ENCODE measurements around the gene TAF4B.
"Not testable (repeated sequence)": the region's sequence is repeated elsewhere in the genome, so short reads cannot be mapped to it uniquely, and the experiment has no call there.

The TAF4B gene

GRCh38 chr18:26225022-26225693, 1.1 kb upstream of the TAF4B start:
- Mint-ChIP-seq H3K4me3 (peak overlapping the region; percentile 97), H3K27ac (peak overlapping the region; percentile 99)

GRCh38 chr18:26225915-26226228, 373 bp upstream of the TAF4B start:
- Mint-ChIP-seq H3K27ac (peak overlapping the region; percentile 99), H3K4me1 (ENCODE audit: low read depth) (peaks cover 38% of the 10 kb centered on the region), H3K9me3 (ENCODE audit: low read depth) (no peaks in the 10 kb centered on the region), H3K36me3 (peaks cover 3% of the 10 kb centered on the region), H3K4me3 (peak overlapping the region; percentile 97), H3K27me3 (no peaks in the 10 kb centered on the region)

More at GRCh38 chr18:26225022-26225693, 1.1 kb upstream of the TAF4B start:
- Mint-ChIP-seq H3K9me3 (ENCODE audit: low read depth) (no peaks in the 10 kb centered on the region), H3K27me3 (no peaks in the 10 kb centered on the region), H3K36me3 (no peaks in the 10 kb centered on the region), H3K4me1 (ENCODE audit: low read depth) (peaks cover 32% of the 10 kb centered on the region)

GRCh38 chr18:26227051-26227670, 916 bp downstream of the TAF4B start:
- Mint-ChIP-seq H3K4me1 (ENCODE audit: low read depth) (peaks cover 43% of the 10 kb centered on the region), H3K36me3 (peaks cover 5% of the 10 kb centered on the region), H3K27ac (peak overlapping the region; percentile 96), H3K4me3 (peak overlapping the region; percentile 97), H3K27me3 (no peaks in the 10 kb centered on the region), H3K9me3 (ENCODE audit: low read depth) (no peaks in the 10 kb centered on the region)

- Mint-ChIP-seq H3K4me1 (ENCODE audit: low read depth) (peaks cover 59% of the 10 kb centered on the region), H3K4me3 (peak overlapping the region; percentile 97), H3K36me3 (peaks cover 5% of the 10 kb centered on the region), H3K9me3 (ENCODE audit: low read depth) (no peaks in the 10 kb centered on the region), H3K27me3 (no peaks in the 10 kb centered on the region), H3K27ac (peak overlapping the region; percentile 75)
Measured at GRCh38 chr18:26228562-26229260, 2.5 kb downstream of the TAF4B start.

GRCh38 chr18:26230497-26230896, 4.3 kb downstream of the TAF4B start:
- no peaks in the 10 kb centered on the region for H3K9me3 Mint-ChIP-seq (ENCODE audit: low read depth)
- H3K27me3 Mint-ChIP-seq = no peaks in the 10 kb centered on the region
- peaks cover 5% of the 10 kb centered on the region for H3K36me3 Mint-ChIP-seq
- H3K4me1 Mint-ChIP-seq (ENCODE audit: low read depth) = peaks cover 73% of the 10 kb centered on the region
- peak overlapping the region; percentile 28 for H3K4me3 Mint-ChIP-seq
- no peak overlapping the region for H3K27ac Mint-ChIP-seq

GRCh38 chr18:26233208-26233607, 7.0 kb downstream of the TAF4B start:
- Mint-ChIP-seq H3K27ac (no peak overlapping the region), H3K27me3 (no peaks in the 10 kb centered on the region), H3K4me1 (ENCODE audit: low read depth) (peaks cover 65% of the 10 kb centered on the region), H3K9me3 (ENCODE audit: low read depth) (no peaks in the 10 kb centered on the region), H3K36me3 (peaks cover 5% of the 10 kb centered on the region), H3K4me3 (no peak overlapping the region)

GRCh38 chr18:26237363-26237762, 11.1 kb downstream of the TAF4B start:
- Mint-ChIP-seq H3K27ac (peak overlapping the region; percentile 2), H3K36me3 (peaks cover 13% of the 10 kb centered on the region), H3K4me1 (ENCODE audit: low read depth) (peaks cover 38% of the 10 kb centered on the region)
- H3K9me3 Mint-ChIP-seq (ENCODE audit: low read depth); H3K4me3 Mint-ChIP-seq; H3K27me3 Mint-ChIP-seq: not testable (repeated sequence)

GRCh38 chr18:26238718-26239117, 12.5 kb downstream of the TAF4B start:
- Mint-ChIP-seq H3K4me1 (ENCODE audit: low read depth) (peaks cover 34% of the 10 kb centered on the region), H3K36me3 (peaks cover 16% of the 10 kb centered on the region)
- not testable (repeated sequence) for H3K27ac Mint-ChIP-seq; H3K9me3 Mint-ChIP-seq (ENCODE audit: low read depth); H3K27me3 Mint-ChIP-seq; H3K4me3 Mint-ChIP-seq

- H3K4me3 Mint-ChIP-seq; H3K27me3 Mint-ChIP-seq; H3K9me3 Mint-ChIP-seq (ENCODE audit: low read depth); H3K27ac Mint-ChIP-seq: not testable (repeated sequence)
- Mint-ChIP-seq H3K4me1 (ENCODE audit: low read depth) (peaks cover 15% of the 10 kb centered on the region), H3K36me3 (peaks cover 20% of the 10 kb centered on the region)
Measured at GRCh38 chr18:26242392-26242791, 16.1 kb downstream of the TAF4B start.

GRCh38 chr18:26245434-26245833, 19.2 kb downstream of the TAF4B start:
- H3K4me3 Mint-ChIP-seq; H3K9me3 Mint-ChIP-seq (ENCODE audit: low read depth); H3K27ac Mint-ChIP-seq; H3K27me3 Mint-ChIP-seq: not testable (repeated sequence)
- Mint-ChIP-seq H3K36me3 (peaks cover 18% of the 10 kb centered on the region), H3K4me1 (ENCODE audit: low read depth) (peaks cover 15% of the 10 kb centered on the region)

- no peaks in the 10 kb centered on the region for H3K36me3 Mint-ChIP-seq
- H3K4me3 Mint-ChIP-seq = no peak overlapping the region
- H3K9me3 Mint-ChIP-seq (ENCODE audit: low read depth) = no peaks in the 10 kb centered on the region
- no peak overlapping the region for H3K27ac Mint-ChIP-seq
- peaks cover 46% of the 10 kb centered on the region for H3K4me1 Mint-ChIP-seq (ENCODE audit: low read depth)
- no peaks in the 10 kb centered on the region for H3K27me3 Mint-ChIP-seq
Measured at GRCh38 chr18:26252411-26252810, 26.2 kb downstream of the TAF4B start.

GRCh38 chr18:26254808-26255207, 28.6 kb downstream of the TAF4B start:
- H3K4me3 Mint-ChIP-seq; H3K36me3 Mint-ChIP-seq; H3K9me3 Mint-ChIP-seq (ENCODE audit: low read depth); H3K27me3 Mint-ChIP-seq; H3K27ac Mint-ChIP-seq: not testable (repeated sequence)
- peaks cover 51% of the 10 kb centered on the region for H3K4me1 Mint-ChIP-seq (ENCODE audit: low read depth)

- Mint-ChIP-seq H3K27ac (no peak overlapping the region), H3K4me3 (no peak overlapping the region), H3K9me3 (ENCODE audit: low read depth) (no peaks in the 10 kb centered on the region), H3K36me3 (peaks cover 3% of the 10 kb centered on the region), H3K27me3 (no peaks in the 10 kb centered on the region), H3K4me1 (ENCODE audit: low read depth) (peaks cover 49% of the 10 kb centered on the region)
Measured at GRCh38 chr18:26255695-26256622, 29.7 kb downstream of the TAF4B start.

- H3K9me3 Mint-ChIP-seq (ENCODE audit: low read depth) = no peaks in the 10 kb centered on the region
- peaks cover 9% of the 10 kb centered on the region for H3K36me3 Mint-ChIP-seq
- H3K27me3 Mint-ChIP-seq = no peaks in the 10 kb centered on the region
- H3K4me1 Mint-ChIP-seq (ENCODE audit: low read depth) = peaks cover 44% of the 10 kb centered on the region
- H3K27ac Mint-ChIP-seq = no peak overlapping the region
- no peak overlapping the region for H3K4me3 Mint-ChIP-seq
Measured at GRCh38 chr18:26258711-26259110, 32.5 kb downstream of the TAF4B start.

GRCh38 chr18:26259416-26259815, 33.2 kb downstream of the TAF4B start:
- not testable (repeated sequence) for H3K4me3 Mint-ChIP-seq; H3K9me3 Mint-ChIP-seq (ENCODE audit: low read depth); H3K27ac Mint-ChIP-seq; H3K27me3 Mint-ChIP-seq; H3K36me3 Mint-ChIP-seq
- peaks cover 44% of the 10 kb centered on the region for H3K4me1 Mint-ChIP-seq (ENCODE audit: low read depth)

Measured in activated naive CD8-positive, alpha-beta T cell (primary cell).